GM21619 (cell line): ENCODE measurements around the gene TECR.
"Not testable (repeated sequence)": the region's sequence is repeated elsewhere in the genome, so short reads cannot be mapped to it uniquely, and the experiment has no call there.

Source experiments
- ATAC-seq: cut with Tn5 transposase; IDR thresholded peaks from one replicate; pipeline ENCODE4 v1.9.1; 2021; ENCODE audit not compliant: unreplicated experiment

The TECR gene

GRCh38 chr19:14533450-14533849 lies 4.1 kb downstream of the TECR start:
- no peak for ATAC-seq

GRCh38 chr19:14536926-14537692 lies 7.7 kb downstream of the TECR start:
- no peak for ATAC-seq

GRCh38 chr19:14540741-14541525 lies 11.5 kb downstream of the TECR start:
- ATAC-seq = no peak

- not testable (repeated sequence) for ATAC-seq
These were observed 12.6 kb downstream of the TECR start for GRCh38 chr19:14541979-14542378.

GRCh38 chr19:14542711-14543328 lies 13.4 kb downstream of the TECR start:
- ATAC-seq = no peak

GRCh38 chr19:14544047-14544446 lies 14.7 kb downstream of the TECR start:
- ATAC-seq = no peak

- no peak for ATAC-seq
These were observed 15.8 kb downstream of the TECR start for GRCh38 chr19:14544977-14545715.

- no peak for ATAC-seq
These were observed 16.3 kb downstream of the TECR start for GRCh38 chr19:14545716-14546082.

GRCh38 chr19:14550201-14550754 lies 20.9 kb downstream of the TECR start:
- ATAC-seq = no peak

- ATAC-seq = not testable (repeated sequence)
These were observed 22.0 kb downstream of the TECR start for GRCh38 chr19:14551134-14552005.

- ATAC-seq = not testable (repeated sequence)
These were observed 22.6 kb downstream of the TECR start for GRCh38 chr19:14552006-14552360.

- ATAC-seq = no peak
These were observed 23.9 kb downstream of the TECR start for GRCh38 chr19:14553042-14553938.

- no peak for ATAC-seq
These were observed 24.5 kb downstream of the TECR start for GRCh38 chr19:14553939-14554243.

GRCh38 chr19:14554382-14554812 lies 25.0 kb downstream of the TECR start:
- ATAC-seq = no peak

GRCh38 chr19:14555918-14556661 lies 26.7 kb downstream of the TECR start:
- no peak for ATAC-seq

GRCh38 chr19:14556662-14557188 lies 27.3 kb downstream of the TECR start:
- peak; percentile 56 for ATAC-seq

- ATAC-seq = no peak
These were observed 29.1 kb downstream of the TECR start for GRCh38 chr19:14558370-14559066.
